ENCODE results near the gene ZNF609. TPM values are rescaled to one million over a fixed set of nuclear protein-coding genes. Genes with fewer than 3 reads are reported as not detected.

Gene ZNF609
- total RNA-seq, 1 donor from 2014 or later = 55.1 TPM

- DNase-seq (ENCODE audit: low spot score) = no peak
Observed at GRCh38 chr15:64502151-64502550, 41.8 kb downstream of the ZNF609 start.

GRCh38 chr15:64502551-64502950 lies 42.2 kb downstream of the ZNF609 start:
- no peak for DNase-seq (ENCODE audit: low spot score)

DNA sequence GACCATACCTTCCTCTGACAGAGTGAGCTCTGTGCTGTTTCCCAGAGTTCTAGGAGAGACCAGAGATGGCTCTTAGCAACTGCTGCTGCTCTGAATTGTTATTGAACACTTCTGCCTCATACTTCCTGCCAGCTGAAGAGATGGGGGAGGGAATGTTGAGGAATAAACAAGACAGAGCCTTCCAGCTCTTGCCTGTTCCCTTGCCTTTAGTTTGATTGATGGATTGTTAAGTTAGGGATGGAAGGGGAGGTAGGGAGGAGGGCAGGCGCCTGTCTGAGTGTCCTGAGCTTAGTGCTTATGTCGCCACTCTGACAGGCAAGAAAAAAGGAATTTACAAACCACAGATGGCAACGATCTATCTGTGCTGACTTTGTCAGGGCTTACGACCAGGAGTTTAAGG lies 42.8 kb downstream of the ZNF609 start:
- DNase-seq (ENCODE audit: low spot score) = no peak

- DNase-seq (ENCODE audit: low spot score) = no peak
Observed at GRCh38 chr15:64503640-64504039, 43.3 kb downstream of the ZNF609 start.

- DNase-seq (ENCODE audit: low spot score) = peak; percentile 83
Observed at GRCh38 chr15:64507293-64507802, 47.0 kb downstream of the ZNF609 start.

- DNase-seq (ENCODE audit: low spot score) = no peak
Observed at GRCh38 chr15:64507845-64508244, 47.5 kb downstream of the ZNF609 start.

GRCh38 chr15:64513823-64514222 lies 53.4 kb downstream of the ZNF609 start:
- no peak for DNase-seq (ENCODE audit: low spot score)

DNA sequence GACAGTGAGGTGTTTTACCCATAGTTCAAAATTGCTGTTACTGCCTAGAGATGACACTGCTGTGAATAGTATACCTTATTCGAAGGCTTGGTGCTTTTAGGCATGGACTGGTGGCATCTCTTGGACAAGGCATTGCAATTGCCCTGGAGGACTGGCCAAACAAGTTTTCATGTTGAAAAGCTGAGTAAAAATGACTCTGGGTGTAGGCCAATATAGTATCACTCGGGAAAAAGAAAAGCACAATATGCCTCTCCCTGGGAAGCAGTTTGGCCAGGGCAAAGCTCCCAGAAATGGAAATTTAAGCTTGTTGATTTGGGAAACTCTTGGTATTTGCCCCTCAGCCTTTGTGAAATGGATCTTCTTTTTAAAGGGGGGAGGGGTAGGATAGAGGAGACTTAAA lies 54.8 kb downstream of the ZNF609 start:
- DNase-seq (ENCODE audit: low spot score) = no peak

GRCh38 chr15:64515825-64516224 lies 55.4 kb downstream of the ZNF609 start:
- DNase-seq (ENCODE audit: low spot score) = no peak

DNA sequence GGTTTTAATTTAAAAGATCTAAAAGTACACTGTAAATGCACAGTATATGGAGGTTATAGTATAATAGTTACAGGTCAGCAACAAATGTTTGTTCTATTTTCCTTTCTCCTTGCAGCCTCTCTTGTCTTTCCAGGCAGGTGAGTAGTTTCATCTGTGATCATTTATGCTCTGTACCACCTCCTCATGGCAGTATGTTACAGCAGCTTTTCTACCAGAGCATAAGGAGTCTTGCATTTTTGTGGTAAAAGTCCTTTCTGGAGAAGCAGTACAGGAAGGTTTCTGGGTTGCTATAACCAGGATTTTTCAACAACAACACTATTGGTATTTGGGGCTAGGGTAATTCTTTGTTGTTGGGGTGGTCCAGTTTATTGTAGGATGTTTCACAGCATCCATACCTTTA lies 59.5 kb downstream of the ZNF609 start:
- DNase-seq (ENCODE audit: low spot score) = no peak

- DNase-seq (ENCODE audit: low spot score) = no peak
Observed at GRCh38 chr15:64521201-64521600, 60.8 kb downstream of the ZNF609 start.

DNA sequence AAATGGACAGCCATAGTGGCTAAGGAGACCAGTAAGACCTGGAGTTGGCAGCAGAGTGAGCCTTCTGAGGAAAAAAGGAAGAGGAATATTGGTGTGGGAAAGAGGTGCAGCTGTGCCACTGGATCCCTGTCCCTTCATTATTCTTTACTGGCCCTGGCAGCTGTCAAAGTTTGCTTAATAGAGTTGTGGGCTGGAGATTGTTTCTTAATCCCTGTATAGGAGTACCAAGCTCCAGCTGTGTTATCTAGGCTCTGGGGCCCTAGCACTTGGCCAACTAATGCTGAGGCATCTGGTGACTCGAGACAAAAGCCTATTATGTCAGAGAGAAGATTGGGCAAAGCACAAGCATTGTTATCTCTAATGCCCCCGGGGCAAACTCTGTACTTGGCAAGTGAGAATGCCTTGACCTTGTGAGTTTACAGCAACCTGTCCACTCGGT lies 61.4 kb downstream of the ZNF609 start:
- no peak for DNase-seq (ENCODE audit: low spot score)

DNA sequence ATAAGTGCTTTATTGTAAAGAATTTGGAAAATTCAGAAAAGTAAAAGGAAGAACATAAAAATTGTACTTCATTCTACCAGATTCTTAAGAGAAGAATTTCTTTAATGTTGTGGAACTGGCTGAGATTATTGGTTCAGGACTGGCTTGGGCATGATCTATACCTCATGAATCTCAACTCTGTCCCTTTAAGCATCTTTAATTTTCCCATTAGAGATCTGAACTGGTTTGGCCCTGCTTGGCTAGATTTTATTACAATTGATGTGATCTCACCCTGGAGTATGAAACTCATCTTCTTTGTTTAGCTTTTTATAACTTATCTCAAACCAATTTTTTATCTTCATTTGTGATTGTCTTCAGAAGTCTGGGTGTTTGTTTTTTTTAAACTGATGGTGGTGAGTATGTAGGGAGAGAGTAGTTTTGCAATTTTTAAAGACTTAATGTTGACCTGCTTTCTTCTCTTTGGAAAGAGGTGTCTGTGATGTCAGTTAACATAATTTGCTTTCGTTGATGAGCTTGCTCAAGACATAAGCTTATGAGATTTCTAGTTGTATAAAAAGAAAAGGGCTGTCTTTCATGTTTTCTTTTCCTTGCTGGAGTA lies 61.9 kb downstream of the ZNF609 start:
- no peak for DNase-seq (ENCODE audit: low spot score)

GRCh38 chr15:64523240-64523639 lies 62.9 kb downstream of the ZNF609 start:
- DNase-seq (ENCODE audit: low spot score) = no peak

DNA sequence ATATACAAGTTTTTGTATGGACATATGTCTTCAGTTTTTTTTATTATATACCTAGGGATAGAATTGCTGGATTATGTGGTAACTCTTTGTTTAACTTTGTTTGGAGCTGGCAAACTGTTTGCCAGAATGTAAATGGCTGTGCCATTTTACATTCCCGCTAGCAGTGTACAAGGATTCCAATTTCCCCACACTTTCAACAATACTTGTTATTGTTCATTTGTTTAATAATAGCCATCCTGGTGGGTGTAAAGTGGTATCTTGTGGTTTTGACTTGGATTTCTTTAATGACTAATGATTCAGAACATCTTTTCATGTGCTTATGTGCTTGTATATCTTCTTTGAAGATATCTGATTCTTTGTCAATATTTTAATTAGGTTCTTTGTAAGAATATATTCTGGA lies 64.4 kb downstream of the ZNF609 start:
- DNase-seq (ENCODE audit: low spot score) = no peak

- no peak for DNase-seq (ENCODE audit: low spot score)
Observed at GRCh38 chr15:64525828-64526530, 65.6 kb downstream of the ZNF609 start.

DNA sequence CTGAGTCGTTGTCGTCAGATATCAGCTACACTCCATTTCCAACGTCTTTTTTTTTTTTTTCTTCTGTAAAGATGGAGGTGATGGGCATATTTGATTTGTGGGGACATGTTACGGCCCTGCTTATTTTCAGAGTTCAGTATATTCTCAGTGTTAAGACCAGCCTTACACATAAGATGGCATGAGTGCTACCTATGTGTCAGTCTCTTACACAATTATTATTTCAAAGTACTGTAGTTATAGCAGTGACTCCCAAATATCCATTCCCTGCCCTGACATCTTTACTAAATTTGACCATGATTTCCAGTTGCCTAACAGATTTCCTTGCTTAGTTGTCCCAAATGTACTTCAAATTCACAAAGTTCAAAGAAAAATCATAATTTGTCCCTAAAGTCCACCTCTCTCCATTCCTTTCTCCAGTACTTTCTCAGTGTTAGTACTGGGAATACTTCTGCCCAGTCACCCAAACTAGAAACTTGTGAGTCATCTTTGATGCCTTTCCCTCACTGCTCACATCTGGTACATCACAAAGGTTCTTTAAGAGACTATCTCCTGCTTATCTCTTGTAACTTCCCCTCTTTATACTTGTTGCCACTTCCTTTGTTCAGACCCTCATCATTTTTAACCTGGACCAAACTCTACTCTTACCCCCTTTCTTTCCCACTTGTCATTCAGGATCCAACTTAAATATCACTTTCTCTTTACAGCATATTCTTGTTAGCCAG lies 67.0 kb downstream of the ZNF609 start:
- no peak for DNase-seq (ENCODE audit: low spot score)

DNA sequence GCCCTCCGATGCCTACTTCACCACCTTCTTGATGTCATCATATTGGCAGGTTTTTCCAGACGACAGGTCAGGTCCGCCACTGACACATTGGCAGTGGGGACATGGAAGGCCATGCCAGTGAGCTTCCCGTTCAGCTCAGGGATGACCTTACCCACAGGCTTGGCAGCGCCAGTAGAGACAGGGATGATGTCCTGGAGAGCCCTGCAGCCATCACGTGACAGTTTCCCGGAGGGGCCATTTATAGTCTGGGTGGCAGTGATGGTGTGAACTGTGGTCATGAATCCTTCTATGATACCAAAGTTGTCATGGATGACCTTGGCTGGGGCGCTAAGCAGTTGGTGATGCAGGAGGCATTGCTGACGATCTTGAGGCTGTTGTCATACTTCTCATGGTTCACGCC lies 68.5 kb downstream of the ZNF609 start:
- DNase-seq (ENCODE audit: low spot score) = no peak

DNA sequence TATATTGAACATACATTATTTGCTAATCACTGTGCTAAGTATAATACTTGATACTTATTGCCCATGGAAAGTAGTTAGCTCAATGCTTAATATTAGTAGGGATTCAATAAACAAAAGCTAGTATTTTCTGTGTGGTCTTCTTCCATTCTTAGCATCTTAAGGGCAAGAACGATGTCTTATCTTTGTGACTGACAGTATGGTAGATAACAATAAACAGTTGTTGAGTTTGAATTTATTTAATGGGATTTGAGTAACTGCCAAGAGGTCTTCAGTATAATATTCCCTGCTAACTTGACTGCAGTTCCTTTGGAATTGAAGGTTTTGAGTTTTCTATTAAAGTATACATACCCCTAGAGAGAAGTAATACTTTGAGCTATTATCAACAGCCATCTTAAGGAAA lies 70.1 kb downstream of the ZNF609 start:
- DNase-seq (ENCODE audit: low spot score) = no peak

DNA sequence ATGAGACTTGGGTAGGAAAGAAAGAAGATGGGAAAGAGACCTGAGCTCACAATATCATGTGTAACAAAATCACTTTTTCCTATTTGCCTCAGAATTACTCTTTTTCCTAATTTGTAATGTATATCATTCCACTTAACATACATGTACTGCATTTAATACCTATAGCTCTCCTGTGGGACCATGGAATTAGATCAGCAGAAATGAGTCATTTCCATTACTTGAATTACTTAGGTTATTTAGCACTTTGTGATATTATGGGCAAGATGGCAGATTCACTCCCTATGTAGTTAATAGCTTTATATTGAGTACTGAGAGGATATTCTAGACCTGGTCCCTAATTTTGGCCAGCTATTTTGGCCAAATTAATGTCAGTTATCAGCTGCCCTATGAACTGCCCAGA lies 70.5 kb downstream of the ZNF609 start:
- no peak for DNase-seq (ENCODE audit: low spot score)

GRCh38 chr15:64532521-64533315 lies 72.3 kb downstream of the ZNF609 start:
- no peak for DNase-seq (ENCODE audit: low spot score)
